ENCODE measurements around the gene LMAN1.

The LMAN1 gene

GRCh38 chr18:59387687-59388565, 28.9 kb upstream of the LMAN1 start:
- in situ Hi-C loops (cut with HindIII; ENCODE audit: low sequenced_read_pairs): no loop called here
- TF ChIP-seq CTCF (IDR thresholded peaks at IDR 0.05; ENCODE audit: low read depth, low read length): no peak
- no peak overlapping the region for H3K4me3 ChIP-seq (ENCODE audit: low read depth, low read length)
- DNase-seq (ENCODE audit: low read depth, low spot score): no peak

DNA sequence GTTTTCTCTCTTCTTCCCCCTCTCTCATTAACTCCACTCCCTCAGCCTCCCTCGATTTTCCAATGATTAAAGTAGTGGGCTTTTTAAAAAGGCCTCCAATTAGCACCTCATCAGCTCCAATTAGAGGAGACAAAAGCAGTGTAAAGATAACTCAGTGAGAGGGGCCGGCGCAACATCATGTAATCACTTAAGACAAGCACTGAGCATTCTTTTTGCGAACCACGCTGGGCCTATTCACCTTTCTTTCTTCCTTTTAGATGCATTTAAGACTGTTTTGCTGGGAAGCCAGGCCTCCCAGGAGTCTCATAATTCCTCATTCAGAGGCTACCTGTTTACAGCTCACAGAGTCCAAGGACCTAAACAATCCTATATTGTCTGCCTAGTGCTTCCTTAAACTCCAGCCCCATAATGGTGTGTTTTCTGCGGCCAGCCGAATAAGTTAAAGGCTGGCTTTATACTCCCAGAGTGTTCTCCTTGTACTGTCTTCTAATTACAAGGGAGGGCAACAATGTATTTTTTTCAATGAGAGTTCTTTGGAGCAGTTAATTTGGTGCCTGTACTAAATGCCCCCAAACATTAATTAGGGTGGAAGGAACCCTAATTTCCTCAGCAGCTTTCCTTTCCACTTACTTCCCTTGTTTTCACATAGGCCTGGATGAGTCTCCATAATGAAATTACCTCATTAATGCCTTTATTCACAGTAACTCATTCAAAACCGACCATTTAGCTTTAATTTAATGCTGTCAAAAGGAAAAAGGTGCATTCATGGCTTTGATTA, 28.0 kb upstream of the LMAN1 start:
- H3K4me3 ChIP-seq (ENCODE audit: low read depth, low read length): no peak overlapping the region
- no peak for DNase-seq (ENCODE audit: low read depth, low spot score)
- no peak for TF ChIP-seq CTCF (IDR thresholded peaks at IDR 0.05; ENCODE audit: low read depth, low read length)
- in situ Hi-C loops (cut with HindIII; ENCODE audit: low sequenced_read_pairs): no loop called here

GRCh38 chr18:59385191-59385590, 26.1 kb upstream of the LMAN1 start:
- no peak overlapping the region for H3K4me3 ChIP-seq (ENCODE audit: low read depth, low read length)
- no peak for DNase-seq (ENCODE audit: low read depth, low spot score)
- no peak for TF ChIP-seq CTCF (IDR thresholded peaks at IDR 0.05; ENCODE audit: low read depth, low read length)
- in situ Hi-C loops (cut with HindIII; ENCODE audit: low sequenced_read_pairs): no loop called here

- no peak overlapping the region for H3K4me3 ChIP-seq (ENCODE audit: low read depth, low read length)
- TF ChIP-seq CTCF (IDR thresholded peaks at IDR 0.05; ENCODE audit: low read depth, low read length): no peak
- no peak for DNase-seq (ENCODE audit: low read depth, low spot score)
- in situ Hi-C loops (cut with HindIII; ENCODE audit: low sequenced_read_pairs): no loop called here
These were observed 24.8 kb upstream of the LMAN1 start for GRCh38 chr18:59383851-59384250.

GRCh38 chr18:59382383-59382782, 23.3 kb upstream of the LMAN1 start:
- DNase-seq (ENCODE audit: low read depth, low spot score): no peak
- no peak for TF ChIP-seq CTCF (IDR thresholded peaks at IDR 0.05; ENCODE audit: low read depth, low read length)
- no peak overlapping the region for H3K4me3 ChIP-seq (ENCODE audit: low read depth, low read length)
- in situ Hi-C loops (cut with HindIII; ENCODE audit: low sequenced_read_pairs): no loop called here

GRCh38 chr18:59381949-59382348, 22.9 kb upstream of the LMAN1 start:
- in situ Hi-C loops (cut with HindIII; ENCODE audit: low sequenced_read_pairs): no loop called here
- H3K4me3 ChIP-seq (ENCODE audit: low read depth, low read length): no peak overlapping the region
- no peak for TF ChIP-seq CTCF (IDR thresholded peaks at IDR 0.05; ENCODE audit: low read depth, low read length)
- no peak for DNase-seq (ENCODE audit: low read depth, low spot score)
